ENCODE measurements around the gene MPP2.

GRCh38 chr17:43878260-43879175 lies 28.8 kb downstream of the MPP2 start:
- TF ChIP-seq SUZ12 (IDR thresholded peaks at IDR 0.05) (no peak), ELF4 (IDR thresholded peaks at IDR 0.05) (no peak), ZNF384 (IDR thresholded peaks at IDR 0.05) (no peak), PKNOX1 (IDR thresholded peaks at IDR 0.05) (no peak)

Data from HEK293T (cell line).